ENCODE data around the gene IGSF21.

IGSF21 gene

DNA sequence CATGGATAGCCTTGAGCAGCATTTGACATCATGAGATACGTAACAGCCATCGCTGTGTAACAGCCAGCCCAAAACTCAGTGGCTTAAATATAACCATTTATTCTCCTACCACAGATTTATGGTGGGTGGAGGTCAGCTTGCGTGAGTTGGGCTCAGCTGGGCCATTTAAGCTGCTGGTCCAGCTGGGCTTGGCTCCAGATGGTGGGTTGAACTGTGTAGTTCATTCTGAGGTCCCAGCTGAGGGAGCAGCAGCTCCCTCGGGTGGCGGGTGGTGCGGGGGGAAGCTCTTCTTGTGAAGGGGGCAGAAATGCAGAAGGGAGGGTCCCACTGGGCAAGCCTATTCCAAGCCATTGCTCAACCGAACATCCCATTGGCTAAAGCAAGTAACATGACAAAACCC is 75.9 kb downstream of the IGSF21 start:
- DNase-seq, result no peak

DNA sequence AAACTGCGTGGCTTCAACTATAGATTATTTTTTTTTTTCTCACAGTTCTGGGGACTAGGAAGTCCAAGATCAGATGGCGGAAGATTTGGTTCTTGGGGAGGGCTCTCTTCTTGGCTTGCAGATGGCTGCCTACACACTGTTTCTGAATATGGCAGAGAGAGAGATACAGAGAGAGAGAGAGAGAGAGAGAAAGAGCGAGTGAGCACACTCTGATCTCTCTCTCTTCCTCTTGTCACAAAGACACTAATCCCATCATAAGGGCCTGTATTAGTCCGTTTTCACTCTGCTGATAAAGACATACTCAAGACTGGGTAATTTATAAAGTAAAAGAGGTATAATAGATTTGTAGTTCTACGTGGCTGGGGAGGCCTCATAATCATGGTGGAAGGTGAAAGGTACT is 79.5 kb downstream of the IGSF21 start:
- DNase-seq, result no peak

DNA sequence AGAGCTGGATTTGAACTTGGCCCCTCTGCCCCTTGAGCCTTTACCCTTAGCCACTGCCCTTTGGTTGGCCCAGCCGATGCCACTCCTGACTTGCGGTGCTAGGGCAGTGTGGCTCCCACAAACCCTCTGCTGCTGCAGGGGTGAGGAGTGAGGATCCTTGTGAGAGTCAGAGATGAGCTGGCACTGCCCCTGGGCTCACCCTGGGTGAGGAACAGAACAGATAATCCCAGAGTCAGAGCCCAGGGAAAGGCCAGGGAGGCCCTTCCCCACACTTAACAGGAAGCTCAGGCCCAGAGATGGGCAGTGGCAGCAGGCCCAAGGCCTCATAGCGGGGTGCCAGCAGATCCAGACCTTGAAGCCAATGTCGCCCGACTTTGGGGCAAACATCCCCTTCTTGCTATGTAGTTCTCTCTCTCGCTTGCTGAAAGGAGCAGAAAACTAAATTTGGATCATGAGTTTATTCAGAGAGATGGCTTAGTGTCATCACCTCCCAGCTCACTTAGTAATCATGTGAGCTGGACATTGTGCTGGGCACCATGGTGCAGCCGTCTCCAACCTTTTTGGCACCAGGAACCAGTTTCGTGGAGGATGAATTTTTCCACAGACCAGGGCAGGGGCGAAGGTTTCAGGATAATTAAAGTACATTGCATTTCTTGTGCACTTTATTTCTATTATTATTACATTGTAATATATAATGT is 81.4 kb downstream of the IGSF21 start:
- DNase-seq, result no peak

DNA sequence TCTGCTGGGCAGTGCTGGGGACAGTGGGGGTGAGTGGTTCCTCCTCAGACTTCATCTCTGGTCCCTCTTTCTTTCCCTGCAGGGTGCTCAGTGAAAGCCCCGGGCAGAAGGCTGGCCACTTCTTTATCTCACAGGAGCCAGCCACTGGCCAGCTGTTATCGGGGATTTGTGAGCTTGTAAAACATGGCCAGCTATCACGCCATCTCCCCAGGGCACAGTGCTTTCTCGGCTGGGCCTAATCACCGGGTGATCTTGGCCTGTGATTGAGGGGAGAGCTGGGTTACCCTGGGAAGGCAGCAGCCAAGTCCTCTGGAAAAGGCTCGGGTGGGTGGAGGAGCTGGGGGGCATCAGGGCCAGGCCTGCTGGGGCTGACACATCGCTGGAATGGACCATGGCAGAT is 83.0 kb downstream of the IGSF21 start:
- peak; percentile 43 for DNase-seq

DNA sequence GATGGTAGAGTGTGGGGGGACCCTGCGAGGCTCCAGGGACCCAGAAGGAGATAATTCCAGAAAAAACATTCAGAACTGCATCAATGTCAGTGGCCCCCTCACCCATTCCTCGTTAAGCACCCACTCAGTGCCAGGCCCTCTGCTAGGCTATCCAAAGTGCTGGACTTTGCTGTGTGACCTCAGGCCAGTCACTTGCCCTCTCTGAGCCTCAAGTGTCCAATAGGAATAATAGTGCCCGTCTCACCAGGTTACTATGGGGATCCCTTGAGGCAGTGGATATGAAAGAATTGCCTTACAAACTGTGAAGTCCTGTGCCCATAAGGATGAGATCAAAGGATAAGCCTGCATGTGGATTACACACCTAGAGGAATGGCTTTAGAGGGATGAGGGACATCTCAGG is 83.4 kb downstream of the IGSF21 start:
- no peak for DNase-seq

DNA sequence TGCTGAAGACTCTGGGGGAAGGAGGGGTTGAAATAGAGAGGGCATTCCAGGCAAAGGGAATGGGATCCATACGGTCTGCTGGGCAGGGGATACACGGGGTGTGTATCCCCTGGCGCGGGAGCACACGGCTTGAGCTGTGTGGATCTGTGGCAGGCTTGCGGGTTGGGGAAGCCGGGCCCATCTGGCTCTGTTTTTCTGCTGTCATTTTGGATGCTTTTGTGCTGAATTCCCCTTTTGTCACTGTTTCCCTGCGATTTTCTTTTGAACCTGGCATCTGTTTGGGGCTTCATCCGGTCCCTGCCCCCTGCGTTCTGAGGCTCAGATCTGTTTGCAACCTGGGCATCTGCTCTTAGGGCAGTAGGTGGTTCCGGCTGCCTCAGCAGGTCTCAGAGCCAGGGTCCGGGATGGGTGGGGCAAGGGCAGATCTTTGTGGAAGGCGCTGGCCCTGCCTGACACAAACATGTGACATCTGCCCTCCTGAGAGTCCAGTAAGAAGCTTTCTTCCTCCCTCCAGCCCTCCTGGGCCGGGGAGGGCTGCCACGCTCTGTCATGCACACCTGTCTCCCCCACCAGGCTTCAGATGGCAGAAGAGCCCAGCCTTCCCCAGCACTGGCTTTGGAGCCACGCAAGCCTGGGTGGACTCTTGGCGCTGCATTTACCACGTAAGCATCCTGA is 84.0 kb downstream of the IGSF21 start:
- DNase-seq, result no peak

DNA sequence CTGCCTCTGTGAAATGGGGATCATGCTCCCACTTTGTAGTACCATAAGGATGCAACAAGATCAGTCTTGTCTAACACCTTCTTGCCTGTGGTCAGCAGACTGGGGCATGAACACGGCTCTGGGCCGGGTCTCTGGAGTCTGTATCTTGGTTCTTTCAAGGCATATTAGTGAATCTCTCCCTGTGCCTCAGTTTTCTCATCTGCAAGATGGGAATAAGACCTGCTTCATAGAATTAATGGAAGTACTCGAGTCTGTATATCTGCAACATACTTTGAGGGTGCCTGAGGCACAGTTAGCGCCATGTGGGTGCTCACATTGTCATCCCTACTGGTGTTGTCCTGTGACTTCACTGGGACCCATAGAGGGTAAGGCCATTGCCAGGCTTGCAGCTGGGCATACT is 84.6 kb downstream of the IGSF21 start:
- DNase-seq, result no peak

DNA sequence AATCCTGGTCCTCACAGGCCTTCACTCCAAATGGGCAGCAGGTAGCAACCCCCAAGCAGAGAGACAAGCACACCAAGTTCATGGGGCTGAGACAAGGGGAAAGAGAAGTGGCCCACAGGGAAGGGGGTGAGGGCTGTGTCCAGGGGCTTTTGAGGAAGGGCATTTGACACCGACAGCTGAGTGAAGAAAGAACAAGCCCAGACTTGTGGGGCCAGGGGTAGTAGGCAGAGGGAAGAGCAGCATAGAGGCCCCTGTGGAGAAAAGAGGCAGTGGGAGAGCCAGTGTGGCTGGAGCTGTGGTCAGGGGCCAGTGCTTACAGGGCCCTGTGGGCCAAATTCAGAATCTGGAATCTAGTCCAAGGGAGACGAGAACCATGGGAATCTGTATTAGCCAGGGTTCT is 85.4 kb downstream of the IGSF21 start:
- DNase-seq, result no peak

DNA sequence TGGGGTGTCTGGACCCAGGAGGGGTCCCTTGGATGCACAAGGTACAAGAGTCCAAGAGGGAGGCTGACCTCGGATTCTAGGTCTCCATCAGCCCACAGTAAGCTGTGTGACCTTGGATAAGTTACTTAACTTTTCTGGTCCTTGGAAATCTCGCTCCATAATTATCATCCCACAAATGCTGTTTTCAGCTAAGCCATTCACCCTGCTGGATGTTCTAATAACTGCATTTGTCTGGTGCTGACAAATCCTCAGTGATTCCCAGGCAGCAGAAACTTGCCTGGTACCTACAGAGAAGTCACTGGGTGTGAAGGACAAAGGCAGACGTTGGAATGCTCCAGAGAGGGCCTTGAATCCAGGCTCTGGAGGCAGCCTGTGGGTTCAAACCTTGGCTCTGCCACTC is 89.7 kb downstream of the IGSF21 start:
- no peak for DNase-seq

DNA sequence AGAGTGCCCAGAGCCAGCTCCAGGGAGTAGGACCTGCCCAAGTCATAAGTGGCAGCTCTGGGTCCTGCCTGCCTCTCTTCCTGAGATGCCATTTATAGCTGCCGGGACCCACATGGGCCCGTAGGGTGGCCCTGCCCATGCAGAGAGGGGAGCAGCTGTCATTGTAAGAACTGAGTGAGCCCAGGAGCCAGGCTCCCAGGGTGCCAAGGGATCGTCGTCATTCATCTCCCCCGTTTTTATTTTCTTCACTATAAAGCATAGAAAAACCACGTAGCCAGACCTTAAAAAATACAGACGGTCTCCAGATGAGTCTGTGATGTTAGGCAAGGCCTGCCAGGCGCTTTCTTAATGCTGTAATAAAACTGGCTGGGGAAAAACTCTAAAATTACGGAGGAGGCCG is 90.7 kb downstream of the IGSF21 start:
- no peak for DNase-seq

DNA sequence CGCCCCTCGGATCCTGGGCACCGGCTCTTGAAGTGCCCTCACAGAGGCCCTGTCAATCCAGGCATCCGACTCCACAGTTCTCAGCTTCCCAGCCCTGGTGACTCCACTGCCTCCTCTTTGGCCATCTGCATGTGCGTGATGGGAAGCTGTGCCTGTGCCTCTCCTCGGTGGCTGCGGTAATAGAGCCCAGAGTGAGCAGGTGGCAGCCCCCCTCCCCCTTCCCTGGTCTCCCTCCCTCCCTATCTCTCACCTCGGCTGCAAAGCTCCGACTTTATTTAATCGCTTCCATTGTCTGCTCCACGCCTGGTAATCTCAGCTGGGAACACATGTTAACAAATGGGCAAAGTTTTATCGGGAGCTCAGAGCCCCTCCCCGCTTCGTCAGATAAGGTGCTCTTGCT is 91.9 kb downstream of the IGSF21 start:
- DNase-seq, result no peak

DNA sequence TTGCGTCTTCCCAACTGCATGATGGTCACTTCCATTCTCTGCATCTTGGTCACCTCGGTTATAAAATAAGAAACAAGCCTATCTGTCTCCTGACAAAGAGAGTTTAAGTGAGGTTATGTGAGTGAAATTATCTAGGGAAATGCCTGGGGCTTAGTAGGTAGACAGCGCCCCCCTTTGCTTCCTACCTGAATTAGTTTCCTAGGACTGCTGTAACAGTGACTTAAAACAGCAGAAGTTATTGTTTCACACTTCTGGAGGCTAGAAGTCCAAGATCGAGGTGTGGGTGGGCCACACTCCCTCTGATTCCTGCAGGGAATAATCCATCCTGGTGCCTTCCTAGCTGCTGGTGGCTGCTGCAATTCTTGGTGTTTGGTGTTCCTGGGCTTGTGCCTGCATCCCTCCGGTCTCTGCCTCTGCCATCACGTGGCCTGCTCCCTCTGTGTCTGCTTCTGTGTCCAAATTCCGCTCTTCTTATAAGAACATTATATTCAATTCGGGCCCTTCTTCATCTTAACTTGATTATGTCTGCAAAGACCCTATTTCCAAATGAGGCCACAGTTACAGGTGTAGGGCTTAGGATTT is 92.6 kb downstream of the IGSF21 start:
- peak; percentile 2 for DNase-seq

DNA sequence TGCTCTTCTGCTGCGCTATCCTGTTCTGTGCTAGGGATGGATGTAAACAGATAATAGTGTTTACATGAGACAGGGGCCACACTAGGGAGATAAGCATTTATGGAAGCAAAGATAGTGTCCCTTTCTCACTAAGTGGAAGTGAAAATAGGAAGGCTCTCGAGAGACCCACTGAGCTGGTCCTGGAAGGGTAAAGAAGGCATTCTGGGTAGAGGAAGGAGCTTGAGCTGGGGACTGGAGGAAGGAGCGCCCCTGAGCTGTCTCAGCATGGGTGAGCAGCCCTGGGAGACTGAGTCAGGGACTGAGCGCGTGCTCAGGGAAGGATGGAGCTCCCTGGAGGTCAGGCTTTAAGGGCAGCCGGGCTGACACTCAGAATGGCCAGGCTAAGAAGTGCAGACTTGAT is 93.3 kb downstream of the IGSF21 start:
- DNase-seq, result no peak

DNA sequence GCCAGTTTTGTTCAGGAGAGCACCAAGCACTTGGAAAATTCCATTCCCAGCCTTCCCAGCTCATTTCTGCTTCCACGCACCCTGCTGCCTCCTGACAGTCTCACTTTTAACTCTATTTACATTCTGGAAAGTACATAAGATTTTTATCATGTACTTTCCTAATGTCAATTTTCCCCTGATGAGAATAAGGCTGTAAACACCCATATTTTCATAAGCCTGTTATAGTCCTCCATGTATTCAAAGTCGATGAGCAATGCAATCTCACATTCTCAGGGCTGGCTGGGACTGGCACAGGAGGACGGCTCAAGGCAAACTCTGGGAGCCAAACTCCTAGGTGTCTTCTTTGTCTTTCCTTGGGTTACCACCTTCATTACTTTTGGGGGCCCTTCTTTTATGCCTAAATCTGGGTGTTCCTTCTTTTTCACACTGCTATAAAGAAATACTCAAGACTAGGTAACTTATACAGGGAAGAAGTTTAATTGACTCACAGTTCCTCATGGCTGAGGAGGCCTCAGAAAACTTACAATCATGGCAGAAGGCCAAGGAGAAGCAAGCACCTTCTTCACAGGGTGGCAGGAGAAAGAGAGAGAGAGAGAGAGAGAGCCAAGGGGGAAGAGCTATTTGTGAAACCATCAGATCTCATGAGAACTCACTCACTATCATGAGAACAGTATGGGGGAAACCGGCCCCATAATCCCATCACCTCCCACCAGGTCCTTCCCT is 94.6 kb downstream of the IGSF21 start:
- DNase-seq, result no peak

DNA sequence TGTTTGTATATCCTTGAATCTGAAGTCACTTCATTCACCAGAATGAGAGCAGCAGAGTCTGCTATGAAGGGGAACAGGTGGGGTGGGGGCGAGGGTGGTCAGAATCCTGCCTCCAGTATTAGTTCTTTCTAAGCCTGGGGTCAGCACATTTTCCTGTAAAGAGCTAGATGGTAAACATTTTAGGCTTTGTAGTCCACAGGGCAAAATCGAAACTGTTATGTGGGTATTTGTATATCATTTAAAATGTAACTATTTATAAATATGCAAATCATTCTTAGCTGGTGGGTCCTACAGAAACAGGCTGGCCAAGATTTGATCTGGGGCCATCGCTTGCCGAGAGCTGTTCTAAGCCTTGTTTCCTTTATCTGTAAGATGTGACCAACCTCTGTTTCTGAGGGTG is 96.0 kb downstream of the IGSF21 start:
- DNase-seq, result no peak

DNA sequence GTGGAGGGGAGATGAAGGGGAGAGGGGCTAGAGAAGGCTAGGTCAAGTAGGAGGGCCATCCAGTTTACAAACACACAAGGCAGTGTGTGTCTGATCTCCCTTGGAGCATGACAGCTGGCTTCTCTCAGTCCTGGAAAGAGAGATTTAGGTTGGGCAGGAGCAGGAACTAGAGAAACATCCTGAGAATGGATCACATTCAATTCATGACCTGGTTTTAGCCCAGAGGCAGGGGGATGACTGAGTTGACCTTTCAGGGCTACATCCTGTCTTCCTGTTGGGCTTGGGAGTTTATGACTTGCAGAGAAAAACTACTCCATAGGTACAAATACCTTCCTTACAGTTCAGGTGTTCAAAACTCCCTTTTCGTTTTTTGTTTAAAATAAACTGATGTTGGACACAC is 97.0 kb downstream of the IGSF21 start:
- DNase-seq, result no peak

DNA sequence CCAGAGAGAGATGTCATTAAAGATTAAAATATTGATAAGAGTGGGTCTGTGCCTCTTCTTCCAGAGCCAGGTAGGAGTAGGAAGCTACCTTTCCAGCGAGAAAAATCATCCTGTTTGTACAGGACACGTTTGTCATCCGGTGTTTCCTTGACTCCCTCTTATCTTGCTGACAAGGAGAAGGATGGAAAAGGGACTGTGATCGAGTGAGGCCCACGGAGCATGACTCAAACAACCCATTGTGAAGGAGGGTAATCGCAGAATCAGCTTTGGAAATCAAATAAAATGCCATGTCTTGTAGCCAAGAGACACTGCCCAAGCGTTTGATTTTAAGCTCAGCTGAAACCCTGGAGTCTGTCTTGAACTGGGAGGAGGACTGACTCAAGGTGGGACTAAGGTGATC is 97.7 kb downstream of the IGSF21 start:
- DNase-seq, result no peak

DNA sequence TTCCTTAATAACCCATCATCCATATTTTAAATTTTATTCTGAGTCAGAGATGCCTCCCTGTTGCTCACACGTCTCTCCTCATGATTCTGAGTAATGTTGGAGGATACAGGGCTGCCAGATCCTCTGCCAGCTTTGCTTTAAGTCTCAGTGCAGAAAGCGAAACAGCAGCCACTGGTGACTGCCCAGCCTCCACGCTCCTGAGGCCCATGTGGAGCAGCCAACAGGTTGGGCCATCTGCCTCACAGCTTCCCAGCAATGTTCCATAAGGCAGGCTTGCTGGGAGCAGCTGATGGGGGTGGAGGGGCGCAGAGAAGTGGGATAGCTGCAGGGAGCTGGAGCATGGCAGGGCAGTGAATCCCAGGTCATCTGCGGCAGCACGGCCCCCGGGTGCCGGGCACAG is 104.2 kb downstream of the IGSF21 start:
- no peak for DNase-seq

DNA sequence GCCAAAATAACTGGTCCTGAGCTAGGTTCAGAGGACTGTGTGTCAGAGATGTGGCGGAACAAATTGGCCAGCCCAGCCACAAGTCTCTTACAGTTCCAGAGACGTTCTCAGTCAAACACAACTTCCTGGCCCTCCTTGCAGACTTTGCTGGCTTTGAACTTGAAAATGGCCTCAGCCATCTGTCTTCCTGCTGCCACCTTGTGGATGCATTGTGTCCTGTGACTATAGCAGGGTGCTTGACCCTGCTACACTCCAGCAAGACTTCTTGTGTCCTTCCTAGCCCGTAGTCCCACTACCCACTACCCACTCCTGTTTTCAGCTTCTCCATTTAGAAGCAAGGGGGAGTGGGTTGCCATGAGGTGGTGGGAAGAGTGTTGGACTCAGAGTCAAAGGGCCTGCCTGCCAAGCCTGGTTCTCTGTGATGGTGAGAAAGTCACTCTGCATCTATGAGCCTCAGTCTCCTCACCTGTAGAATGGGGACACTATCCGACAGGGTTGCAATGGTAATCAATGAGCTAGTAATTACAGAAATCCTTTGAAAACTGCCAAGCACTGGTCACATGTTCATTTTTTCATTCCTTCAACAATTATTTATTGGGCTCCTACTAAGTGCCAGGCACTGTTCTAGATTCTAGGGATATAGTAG is 109.9 kb downstream of the IGSF21 start:
- DNase-seq, result peak; percentile 35

DNA sequence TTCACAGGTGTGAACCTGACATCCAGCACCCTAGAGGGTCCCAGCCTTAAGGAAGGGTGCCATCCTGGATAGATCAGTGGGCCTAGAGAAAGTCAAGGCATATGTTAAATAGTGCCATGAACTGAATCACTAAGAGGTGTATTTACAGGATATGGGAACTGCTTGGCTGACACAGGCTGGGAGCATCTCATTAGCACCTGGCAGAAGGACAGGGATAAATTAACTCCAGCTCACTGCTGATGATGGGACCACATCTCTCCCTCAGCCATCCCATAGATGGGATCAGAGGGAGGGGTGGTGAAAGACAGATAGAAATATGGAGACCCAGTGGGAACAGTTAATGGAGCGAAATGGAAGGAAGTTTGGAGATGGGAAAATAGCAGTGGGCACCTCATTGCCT is 122.0 kb downstream of the IGSF21 start:
- DNase-seq, result no peak

DNA sequence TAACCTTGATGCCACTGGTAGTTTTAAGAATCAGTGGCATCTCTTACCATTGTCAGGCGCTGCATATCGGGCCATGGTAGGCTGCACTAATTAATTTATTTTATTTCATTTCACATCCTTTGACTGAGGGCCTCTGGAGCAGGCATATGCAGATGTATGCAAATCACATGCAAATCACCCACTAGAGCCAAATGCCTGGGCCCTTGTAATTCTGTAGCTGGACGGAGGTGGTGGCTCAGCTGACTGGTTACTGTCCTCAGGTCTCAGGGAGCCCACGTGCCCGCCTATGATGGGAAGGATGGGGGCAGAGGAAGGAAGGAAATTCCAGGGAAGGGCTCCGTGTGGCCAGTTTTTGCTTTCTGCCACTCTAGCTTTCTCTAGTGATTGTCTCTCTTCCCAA is 122.7 kb downstream of the IGSF21 start:
- DNase-seq, result no peak

DNA sequence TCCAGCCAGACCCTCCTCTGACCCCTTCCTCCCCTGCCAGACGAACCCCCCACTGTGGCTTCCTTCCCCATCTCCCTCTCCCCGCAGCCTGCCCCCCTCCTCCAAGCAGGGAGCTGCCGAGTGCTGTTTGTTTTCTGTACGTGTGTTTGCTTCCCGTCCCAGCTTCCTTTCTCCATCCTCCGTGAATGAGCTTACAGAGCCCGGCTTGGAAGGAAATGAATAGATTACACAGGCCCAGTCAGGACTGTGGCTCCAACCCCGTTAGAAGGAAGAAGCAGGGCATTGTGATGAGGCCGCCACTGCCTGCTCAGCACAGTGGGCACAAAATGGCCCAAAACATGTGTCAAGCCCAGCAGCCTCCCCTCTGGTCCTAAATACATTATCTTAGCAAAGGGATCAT is 123.2 kb downstream of the IGSF21 start:
- DNase-seq, result no peak

DNA sequence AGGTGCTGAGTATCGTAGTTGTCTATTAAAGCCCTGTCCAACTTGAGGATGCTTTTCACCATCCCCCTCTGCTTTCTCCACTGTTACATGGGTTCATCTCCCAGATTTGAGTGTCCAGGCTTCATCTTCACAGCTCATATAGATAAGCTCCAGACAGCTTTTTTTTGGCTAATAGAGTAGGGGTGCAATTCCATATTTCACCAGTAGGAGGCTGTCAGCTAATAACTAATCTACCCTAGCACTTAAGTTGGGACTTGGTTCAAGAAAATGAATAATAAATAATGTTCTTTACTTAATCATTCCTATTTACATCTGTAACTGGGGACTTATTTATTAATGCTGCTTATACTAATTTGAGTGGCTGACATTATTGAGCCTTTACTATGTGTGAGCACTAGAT is 124.5 kb downstream of the IGSF21 start:
- no peak for DNase-seq

Data from OCI-M1 (cell line).